HL-60 (cell line): ENCODE results near the gene FGD3.

Source experiments
- DNase-seq, 2 experiments: peaks; one replicate each; pipeline ENCODE4 v3.0.0-alpha.2; 2010 to 2020; ENCODE audit warnings: low read depth in 1 of 2, low spot score in 1 of 2
- H3K27ac ChIP-seq: fragments of 250-450 bp; sonication (Bioruptor Pico); replicated peaks from 2 replicates; pipeline ENCODE4 v1.5.1; 2020; ENCODE audit warnings: mild to moderate bottlenecking, moderate library complexity
- H3K27me3 ChIP-seq: fragments of 250-450 bp; sonication (Bioruptor Pico); 2 replicates; pipeline ENCODE4 v1.5.1; 2021; ENCODE audit warnings: mild to moderate bottlenecking, moderate library complexity; ENCODE audit not compliant: insufficient read depth, poor library complexity, severe bottlenecking
- H3K4me3 ChIP-seq: replicated peaks from 2 replicates; pipeline ENCODE4 v1.5.1; 2011; ENCODE audit warnings: mild to moderate bottlenecking, control low read depth, low read length; ENCODE audit not compliant: insufficient read depth
- CTCF ChIP-seq: IDR thresholded peaks from one replicate; pipeline ENCODE4 v1.5.1; 2011; ENCODE audit warnings: low read length, control low read depth, inconsistent platforms; ENCODE audit not compliant: insufficient read depth
- GABPA ChIP-seq: IDR thresholded peaks from 2 replicates; pipeline ENCODE4 v1.6.1; 2012; ENCODE audit warnings: low read depth
- POLR2AphosphoS5 ChIP-seq: IDR thresholded peaks from 2 replicates; pipeline ENCODE4 v1.6.1; 2012; ENCODE audit warnings: low read depth
- REST ChIP-seq: IDR thresholded peaks from 2 replicates; pipeline ENCODE4 v1.6.1; 2012; ENCODE audit warnings: low read depth; ENCODE audit not compliant: insufficient replicate concordance
- SPI1 ChIP-seq: IDR thresholded peaks from 2 replicates; pipeline ENCODE4 v1.6.1; 2012; ENCODE audit warnings: low read depth, mild to moderate bottlenecking, borderline replicate concordance

FGD3 gene

GRCh38 chr9:92920437-92920836 lies 26.9 kb upstream of the FGD3 start:
- TF ChIP-seq POLR2AphosphoS5: no peak
- no peak for TF ChIP-seq GABPA
- TF ChIP-seq CTCF: no peak
- no peak for TF ChIP-seq REST
- no peak for TF ChIP-seq SPI1
- Histone ChIP-seq H3K27me3 (no peaks in the 10 kb centered on the region), H3K27ac (no peak overlapping the region), H3K4me3 (no peak overlapping the region)
- no peak for DNase-seq

GRCh38 chr9:92931606-92932005 lies 15.7 kb upstream of the FGD3 start:
- H3K27ac ChIP-seq: no peak overlapping the region
- H3K4me3 ChIP-seq: no peak overlapping the region

GRCh38 chr9:92934321-92934720 lies 13.0 kb upstream of the FGD3 start:
- DNase-seq: no peak
- Histone ChIP-seq H3K27me3 (no peaks in the 10 kb centered on the region), H3K4me3 (no peak overlapping the region), H3K27ac (no peak overlapping the region)
- no peak for TF ChIP-seq POLR2AphosphoS5
- TF ChIP-seq REST: no peak
- TF ChIP-seq SPI1: no peak
- no peak for TF ChIP-seq CTCF
- no peak for TF ChIP-seq GABPA

More at GRCh38 chr9:92931606-92932005, 15.7 kb upstream of the FGD3 start:
- H3K27me3 ChIP-seq: no peaks in the 10 kb centered on the region
- TF ChIP-seq GABPA (no peak), POLR2AphosphoS5 (no peak), SPI1 (no peak), REST (no peak), CTCF (no peak)
- no peak for DNase-seq
